NCI-H2227 treated with DMSO at 0.1 percent for 48 hours (cell line): ENCODE results near the gene SFN.
"Not testable (repeated sequence)": the region's sequence is repeated elsewhere in the genome, so short reads cannot be mapped to it uniquely, and the experiment has no call there.

ENCODE experiments used
- DNase-seq: peaks from one replicate; lab custom pipeline; 2025; lab: John Stamatoyannopoulos, UW

The SFN gene

GRCh38 chr1:26839339-26839722, 23.6 kb upstream of the SFN start:
- no peak for DNase-seq

GRCh38 chr1:26839779-26840178, 23.2 kb upstream of the SFN start:
- no peak for DNase-seq

GRCh38 chr1:26844424-26845196, 18.3 kb upstream of the SFN start:
- no peak for DNase-seq

- DNase-seq, result not testable (repeated sequence)
These were observed 15.1 kb upstream of the SFN start for GRCh38 chr1:26847826-26848225.

- DNase-seq, result no peak
These were observed 14.4 kb upstream of the SFN start for GRCh38 chr1:26848499-26848898.

GRCh38 chr1:26848941-26849774, 13.8 kb upstream of the SFN start:
- DNase-seq, result no peak

DNA sequence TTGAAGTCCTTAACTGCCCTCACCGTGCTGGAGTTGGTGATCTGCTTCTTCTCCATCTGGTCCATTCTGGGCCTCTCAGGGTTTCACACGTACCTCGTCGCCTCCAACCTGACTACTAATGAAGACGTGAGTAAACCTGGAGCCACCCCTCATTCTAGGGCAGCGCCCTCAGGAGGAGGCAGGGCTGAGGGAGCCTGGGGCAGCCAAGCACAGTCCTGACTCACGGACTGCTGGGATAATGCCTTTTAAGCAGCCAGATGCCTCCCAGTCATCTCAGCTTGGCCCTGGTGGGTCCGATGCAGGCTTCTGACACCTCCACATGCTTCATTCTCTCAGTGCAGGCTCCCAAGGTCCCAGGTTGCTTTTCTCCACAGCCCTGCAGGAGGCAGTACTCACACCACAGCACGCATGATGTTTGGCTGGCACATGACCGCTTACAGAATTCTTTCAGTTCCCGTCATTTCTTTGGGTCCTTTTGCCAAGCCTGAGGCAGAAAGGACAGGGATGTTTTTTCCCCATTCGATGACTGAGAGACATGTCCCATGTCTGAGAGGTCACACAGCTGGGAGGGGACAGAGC, 11.8 kb upstream of the SFN start:
- no peak for DNase-seq

- no peak for DNase-seq
These were observed 10.2 kb upstream of the SFN start for GRCh38 chr1:26852701-26853100.

DNA sequence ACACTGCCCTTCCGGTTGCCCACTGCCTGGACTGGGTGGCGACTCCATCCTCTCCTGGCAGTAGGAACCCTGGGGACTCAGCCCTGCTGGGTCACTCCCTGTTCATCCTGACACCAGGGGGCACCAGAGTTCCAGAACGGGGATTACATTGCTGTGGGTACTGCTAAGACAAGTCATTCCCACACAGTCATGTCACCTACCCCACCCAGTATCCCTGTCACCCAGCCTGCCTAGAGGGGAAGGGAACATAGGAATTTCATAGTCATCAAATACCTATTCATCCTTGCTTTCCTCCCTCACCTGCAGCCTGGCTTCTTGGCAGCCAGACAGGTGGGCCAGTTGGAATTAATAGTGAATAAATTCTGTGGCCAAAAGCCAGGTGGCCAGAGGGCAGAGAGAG, 9.8 kb upstream of the SFN start:
- DNase-seq, result peak; percentile 25

DNA sequence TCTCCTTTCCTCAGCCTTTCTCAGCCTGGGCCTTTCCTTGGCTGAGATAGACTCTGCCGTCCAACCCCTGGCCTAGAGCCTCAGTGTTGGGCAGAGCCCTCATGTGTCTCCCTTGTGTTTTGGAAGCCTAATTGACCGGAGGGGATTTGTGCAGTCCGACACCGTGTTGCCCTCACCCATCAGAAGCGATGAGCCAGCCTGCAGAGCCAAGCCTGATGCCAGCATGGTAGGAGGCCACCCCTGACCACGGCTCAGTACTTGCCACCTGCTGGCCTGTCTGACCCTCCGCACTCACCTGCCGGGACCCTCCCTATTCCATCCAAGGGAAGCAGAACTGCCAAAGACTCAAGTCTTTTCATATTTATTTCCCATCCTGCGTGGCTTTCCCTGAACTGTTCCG, 9.3 kb upstream of the SFN start:
- DNase-seq, result no peak

DNA sequence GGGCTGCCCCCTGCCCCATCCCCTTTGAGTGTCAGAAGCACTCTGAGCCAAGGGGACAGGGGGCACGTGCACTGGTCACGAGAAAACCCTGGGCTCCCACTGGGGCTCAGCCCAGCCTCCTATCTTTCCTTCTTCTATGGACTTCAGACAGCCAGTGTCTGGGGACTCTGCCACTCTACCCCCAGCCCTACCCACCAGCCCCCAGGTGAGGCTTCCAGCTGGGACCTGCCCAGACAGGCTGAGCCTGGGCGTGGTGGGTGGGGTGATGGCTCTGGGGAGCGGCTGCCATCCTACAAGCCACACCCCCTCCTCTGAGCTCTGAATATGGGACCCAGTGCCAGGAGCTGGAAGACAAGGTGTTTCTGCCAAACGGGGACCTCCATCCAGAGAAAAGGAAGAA, 8.0 kb upstream of the SFN start:
- DNase-seq, result no peak

- no peak for DNase-seq
These were observed 7.3 kb upstream of the SFN start for GRCh38 chr1:26855636-26856035.

- DNase-seq, result no peak
These were observed 6.8 kb upstream of the SFN start for GRCh38 chr1:26856181-26856580.

DNA sequence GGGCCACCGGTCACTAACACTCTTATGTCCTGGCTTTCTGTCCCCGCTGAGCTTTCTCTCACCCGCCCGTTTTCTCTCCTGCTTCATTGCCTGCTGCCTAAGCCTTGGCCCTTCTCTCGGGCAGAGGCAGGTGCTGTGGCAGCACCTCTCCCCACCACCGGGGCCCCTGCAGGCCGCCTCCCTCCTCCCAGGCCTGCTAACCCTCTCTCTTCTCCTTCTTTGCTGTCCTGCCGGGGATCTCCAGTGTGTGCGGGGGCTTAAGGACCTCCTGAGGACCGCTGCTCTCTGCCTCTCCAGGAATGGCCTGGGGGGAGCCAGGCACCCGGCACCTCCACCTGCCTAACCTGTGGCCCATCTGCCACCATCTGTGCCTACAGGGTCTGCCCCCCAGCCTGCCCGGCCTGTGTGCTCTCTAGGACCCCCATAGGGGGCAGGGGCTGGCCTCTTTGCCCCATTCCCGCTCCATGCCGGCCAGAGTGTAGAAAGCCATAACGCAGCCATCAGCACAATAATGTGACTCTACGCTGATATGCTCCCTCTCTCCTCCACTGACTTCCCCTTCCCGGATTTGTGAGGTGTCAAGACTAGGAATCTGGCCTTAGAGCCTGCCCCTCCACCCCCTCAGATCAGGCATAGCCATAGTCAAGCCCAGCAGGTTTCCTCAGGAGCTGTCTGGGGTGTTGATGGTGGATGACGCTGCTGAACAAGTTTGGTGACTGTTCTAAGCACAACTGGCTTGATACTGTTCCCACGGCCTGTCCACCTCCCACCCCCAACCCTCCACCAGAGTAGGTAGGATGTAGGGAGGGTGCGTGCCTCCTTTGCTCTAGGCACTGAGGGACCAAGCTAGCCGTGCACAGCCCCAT, 6.1 kb upstream of the SFN start:
- no peak for DNase-seq

GRCh38 chr1:26857473-26858060, 5.4 kb upstream of the SFN start:
- no peak for DNase-seq

GRCh38 chr1:26858160-26858559, 4.8 kb upstream of the SFN start:
- DNase-seq, result no peak

DNA sequence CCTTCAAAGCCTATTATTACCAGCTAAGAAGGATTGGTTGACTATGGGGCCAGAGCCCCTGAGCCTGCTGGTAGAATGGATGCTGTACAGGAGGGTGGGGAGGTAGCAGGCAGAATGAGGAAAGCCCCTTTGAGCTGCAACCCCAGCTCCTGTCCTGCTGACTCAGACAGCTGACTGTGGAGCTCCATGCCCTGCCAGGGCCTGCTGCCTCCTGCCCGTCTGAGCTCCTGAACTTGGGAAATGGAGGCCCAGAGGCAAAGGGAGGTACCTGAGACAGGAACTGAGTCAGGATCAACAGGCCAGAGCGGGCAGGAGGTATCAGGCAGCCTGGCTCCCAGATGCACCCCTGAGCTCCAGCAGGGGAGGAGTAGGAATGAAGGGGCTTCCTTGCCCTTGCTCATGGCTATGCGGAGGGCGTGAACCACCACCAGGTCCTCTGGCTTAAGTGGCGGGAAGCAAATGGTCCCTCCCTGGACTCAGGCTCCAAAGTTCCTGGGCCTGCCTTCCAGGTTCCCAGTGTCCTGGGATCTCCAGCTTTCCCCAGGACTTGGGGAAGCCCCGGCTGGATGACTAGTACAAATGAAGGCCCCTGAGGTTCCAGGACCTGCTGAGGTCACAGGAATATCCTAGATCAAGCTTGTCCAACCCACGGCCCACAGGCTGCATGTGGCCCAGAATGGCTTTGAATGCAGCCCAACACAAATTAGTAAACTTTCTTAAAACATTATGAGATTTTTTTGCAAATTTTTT, 3.9 kb upstream of the SFN start:
- DNase-seq, result no peak

DNA sequence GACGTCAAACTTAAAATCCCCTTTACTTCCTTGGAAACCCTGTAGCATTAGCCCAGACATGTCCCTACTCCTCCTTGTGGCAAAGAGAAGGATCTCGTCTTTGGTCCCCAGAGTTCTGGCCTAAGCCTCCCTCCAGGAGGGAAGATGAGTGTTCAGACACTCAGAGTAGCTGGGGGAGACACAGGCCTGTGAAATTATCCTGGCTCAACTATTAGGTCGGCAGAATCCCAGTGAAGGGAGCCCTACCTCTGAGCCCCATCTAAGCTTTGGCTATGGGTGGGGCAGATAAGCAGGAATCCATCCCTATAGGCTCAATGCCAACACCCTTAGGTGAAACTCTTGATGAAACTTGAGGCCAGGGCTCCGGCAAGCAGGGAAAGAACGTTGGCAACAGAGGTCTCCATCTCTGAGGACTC, 1.7 kb upstream of the SFN start:
- DNase-seq, result no peak

DNA sequence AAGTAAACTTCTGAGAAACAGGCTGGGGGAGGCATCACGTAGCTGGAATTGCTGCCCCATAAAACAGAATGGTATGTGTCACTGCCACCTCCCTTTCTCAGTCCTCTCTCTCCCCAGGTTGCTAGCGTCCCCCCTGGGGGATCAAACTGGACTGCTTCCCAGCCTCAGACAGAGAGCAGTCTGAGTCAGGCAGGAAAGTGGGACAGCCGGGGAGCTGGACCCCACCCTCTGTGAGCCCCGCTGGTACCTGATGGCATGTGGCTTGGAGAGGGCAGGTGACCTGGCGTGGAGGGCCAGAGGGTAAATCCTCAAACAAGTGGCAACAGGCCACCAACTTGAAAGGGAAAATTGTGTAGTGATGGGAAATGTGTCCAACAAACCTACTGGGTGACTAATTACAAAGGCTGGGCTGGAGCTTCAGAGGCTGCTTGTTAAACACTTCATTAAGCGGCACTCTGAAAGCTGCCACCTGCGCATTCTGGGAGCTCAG, 1.0 kb upstream of the SFN start:
- no peak for DNase-seq

DNA sequence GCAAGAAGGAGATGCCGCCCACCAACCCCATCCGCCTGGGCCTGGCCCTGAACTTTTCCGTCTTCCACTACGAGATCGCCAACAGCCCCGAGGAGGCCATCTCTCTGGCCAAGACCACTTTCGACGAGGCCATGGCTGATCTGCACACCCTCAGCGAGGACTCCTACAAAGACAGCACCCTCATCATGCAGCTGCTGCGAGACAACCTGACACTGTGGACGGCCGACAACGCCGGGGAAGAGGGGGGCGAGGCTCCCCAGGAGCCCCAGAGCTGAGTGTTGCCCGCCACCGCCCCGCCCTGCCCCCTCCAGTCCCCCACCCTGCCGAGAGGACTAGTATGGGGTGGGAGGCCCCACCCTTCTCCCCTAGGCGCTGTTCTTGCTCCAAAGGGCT, 732 bp downstream of the SFN start:
- no peak for DNase-seq
